Activated CD4-positive, alpha-beta T cell treated with anti-CD3 and anti-CD28 coated beads, Interleukin-2, amount 10 ng/mL, durations not matched to agents 24 days and 14 days (primary cell): Measurements from ENCODE around the gene MON1A. TPM values are rescaled to one million over a fixed set of nuclear protein-coding genes. Genes with fewer than 3 reads are reported as not detected.

Experiments used
- DNase-seq: peaks from one replicate; pipeline ENCODE4 v3.0.0; 2022
- H3K27ac Mint-ChIP-seq: one replicate; pipeline ENCODE4 v1.8.0; 2022; ENCODE audit warnings: mild to moderate bottlenecking, mixed read lengths
- H3K27me3 Mint-ChIP-seq: one replicate; pipeline ENCODE4 v1.8.0; 2022; ENCODE audit warnings: mixed read lengths
- H3K36me3 Mint-ChIP-seq: one replicate; pipeline ENCODE4 v1.8.0; 2022; ENCODE audit warnings: low read depth, mild to moderate bottlenecking, mixed read lengths
- H3K4me1 Mint-ChIP-seq: one replicate; pipeline ENCODE4 v1.8.0; 2021; ENCODE audit warnings: mixed read lengths
- H3K4me3 Mint-ChIP-seq: one replicate; pipeline ENCODE4 v1.8.0; 2022; ENCODE audit warnings: mild to moderate bottlenecking, moderate library complexity, mixed read lengths
- H3K9me3 Mint-ChIP-seq: one replicate; pipeline ENCODE4 v1.8.0; 2021; ENCODE audit warnings: mixed read lengths
- intact Hi-C: fragments of 100-400 bp; cut with micrococcal nuclease; formaldehyde crosslinking; loops from one replicate; pipeline ENCODE4 v1.15.1; 2023
- total RNA-seq: library from RNA; stranded (reverse); gene quantifications from 2 replicates; pipeline ENCODE4 v1.2.3, GENCODE V29; 2022

The MON1A gene
- total RNA-seq, 1 donor from 2014 or later: 15.1 TPM

DNA sequence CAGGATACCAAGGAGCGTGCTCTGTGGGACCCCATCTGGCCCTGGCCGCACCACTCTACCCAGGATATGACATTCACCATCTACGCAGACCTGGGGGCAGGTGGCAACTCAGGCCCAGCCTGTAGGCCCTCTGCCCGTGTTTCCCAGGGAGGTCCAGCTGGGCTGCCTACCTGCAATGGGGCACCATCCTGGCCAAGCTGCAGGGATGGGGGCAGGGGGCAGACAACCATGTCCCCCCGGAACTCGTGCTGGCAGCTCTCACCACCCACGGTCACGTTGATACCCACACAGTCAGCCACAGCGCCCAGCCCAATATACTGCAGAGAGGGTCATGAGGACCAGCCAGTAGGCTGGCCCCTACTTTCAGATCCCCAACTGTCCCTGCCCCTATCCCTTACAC, 33.8 kb downstream of the MON1A start:
- H3K4me3 Mint-ChIP-seq: no peak overlapping the region
- H3K36me3 Mint-ChIP-seq: no peaks in the 10 kb centered on the region
- H3K27me3 Mint-ChIP-seq: no peaks in the 10 kb centered on the region
- no peaks in the 10 kb centered on the region for H3K9me3 Mint-ChIP-seq
- intact Hi-C loops: no loop called here
- no peak overlapping the region for H3K27ac Mint-ChIP-seq
- no peaks in the 10 kb centered on the region for H3K4me1 Mint-ChIP-seq
- no peak for DNase-seq

DNA sequence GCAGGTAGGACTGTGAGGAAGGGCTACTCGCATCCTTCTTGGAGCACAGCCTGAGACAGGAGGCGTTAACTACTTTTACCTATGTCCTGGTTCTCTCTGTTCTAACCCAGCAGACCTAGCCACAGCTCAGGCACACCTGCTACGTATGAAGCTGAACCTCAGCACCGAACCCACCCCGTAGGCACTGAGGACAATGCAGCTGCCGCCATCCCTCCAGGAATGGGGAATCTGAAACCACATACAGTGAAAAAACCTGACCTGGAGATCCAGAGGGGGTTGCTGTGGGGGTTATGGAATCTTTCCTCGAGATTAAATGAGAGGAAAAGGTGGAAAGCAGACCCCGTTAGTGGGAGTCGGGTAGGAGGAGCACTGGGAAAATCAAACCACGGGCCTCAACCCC, 40.3 kb downstream of the MON1A start:
- no peak overlapping the region for H3K4me3 Mint-ChIP-seq
- no peak overlapping the region for H3K27ac Mint-ChIP-seq
- intact Hi-C loops: no loop called here
- no peaks in the 10 kb centered on the region for H3K9me3 Mint-ChIP-seq
- DNase-seq: no peak
- H3K36me3 Mint-ChIP-seq: no peaks in the 10 kb centered on the region
- H3K4me1 Mint-ChIP-seq: no peaks in the 10 kb centered on the region
- H3K27me3 Mint-ChIP-seq: no peaks in the 10 kb centered on the region

DNA sequence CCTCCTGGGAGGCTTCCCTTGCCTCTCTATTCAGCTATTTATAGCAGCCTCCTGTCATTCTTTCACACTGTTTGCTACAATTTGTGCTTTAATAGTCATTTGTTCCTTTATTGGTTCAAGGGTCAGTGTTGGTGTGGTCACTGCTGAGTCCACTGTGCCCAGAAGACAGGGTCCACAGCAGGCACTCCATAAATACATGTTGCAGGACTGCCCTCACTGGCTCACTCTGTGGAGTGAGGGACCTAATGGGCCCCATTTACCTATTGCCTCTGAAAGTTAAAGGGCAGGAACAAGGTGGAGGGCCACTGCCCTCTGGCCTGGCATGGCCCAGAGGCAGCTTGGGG, 42.7 kb downstream of the MON1A start:
- intact Hi-C loops: no loop called here
- no peak for DNase-seq
- no peaks in the 10 kb centered on the region for H3K36me3 Mint-ChIP-seq
- no peak overlapping the region for H3K4me3 Mint-ChIP-seq
- peaks cover under 1% of the 10 kb centered on the region for H3K27me3 Mint-ChIP-seq
- no peaks in the 10 kb centered on the region for H3K9me3 Mint-ChIP-seq
- H3K27ac Mint-ChIP-seq: no peak overlapping the region
- H3K4me1 Mint-ChIP-seq: no peaks in the 10 kb centered on the region

DNA sequence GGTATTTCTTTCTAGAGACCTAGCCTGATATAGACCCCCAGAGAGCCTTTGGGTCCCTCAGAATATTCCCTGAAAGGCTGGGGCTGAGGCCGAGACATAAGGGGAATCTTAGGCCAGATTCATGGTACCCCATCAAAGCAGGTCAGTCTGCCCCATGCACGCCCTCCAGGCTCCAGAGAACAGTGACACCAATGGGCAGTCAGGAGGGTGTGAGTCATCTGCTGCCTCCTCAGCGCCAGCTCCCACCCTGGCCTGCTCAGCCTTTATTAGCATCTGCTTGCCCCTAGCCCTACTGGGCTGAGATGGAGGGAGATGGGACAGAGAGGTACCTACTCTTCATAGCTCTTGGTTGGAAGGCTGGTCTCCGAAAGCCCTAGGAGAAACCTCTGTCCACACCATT, 45.6 kb downstream of the MON1A start:
- intact Hi-C loops: no loop called here
- Mint-ChIP-seq H3K27me3 (peaks cover 2% of the 10 kb centered on the region), H3K36me3 (no peaks in the 10 kb centered on the region), H3K9me3 (no peaks in the 10 kb centered on the region), H3K4me1 (no peaks in the 10 kb centered on the region), H3K27ac (no peak overlapping the region), H3K4me3 (no peak overlapping the region)
- DNase-seq: no peak

DNA sequence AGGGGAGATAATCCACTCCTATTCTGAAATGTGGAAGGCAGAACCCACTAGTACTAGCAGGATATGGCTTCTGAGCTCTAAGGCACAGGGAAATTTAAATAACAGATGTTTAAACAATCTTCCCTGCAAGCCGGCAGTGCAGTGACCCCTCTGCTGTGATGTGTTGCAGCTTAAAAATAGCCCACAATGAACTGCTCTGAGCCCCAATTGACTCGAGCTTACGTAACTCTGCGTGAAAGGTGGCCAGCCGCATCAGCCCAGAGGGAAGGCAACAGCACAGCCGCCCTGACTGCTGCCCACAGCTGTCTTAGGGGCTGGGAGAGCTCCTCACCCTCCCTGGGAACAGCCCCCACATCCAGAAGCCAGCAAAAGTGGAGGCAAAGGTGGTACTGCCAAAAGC, 47.4 kb downstream of the MON1A start:
- intact Hi-C loops: no loop called here
- Mint-ChIP-seq H3K4me1 (no peaks in the 10 kb centered on the region), H3K27ac (no peak overlapping the region), H3K9me3 (no peaks in the 10 kb centered on the region), H3K27me3 (peaks cover 2% of the 10 kb centered on the region), H3K4me3 (no peak overlapping the region), H3K36me3 (no peaks in the 10 kb centered on the region)
- DNase-seq: no peak

DNA sequence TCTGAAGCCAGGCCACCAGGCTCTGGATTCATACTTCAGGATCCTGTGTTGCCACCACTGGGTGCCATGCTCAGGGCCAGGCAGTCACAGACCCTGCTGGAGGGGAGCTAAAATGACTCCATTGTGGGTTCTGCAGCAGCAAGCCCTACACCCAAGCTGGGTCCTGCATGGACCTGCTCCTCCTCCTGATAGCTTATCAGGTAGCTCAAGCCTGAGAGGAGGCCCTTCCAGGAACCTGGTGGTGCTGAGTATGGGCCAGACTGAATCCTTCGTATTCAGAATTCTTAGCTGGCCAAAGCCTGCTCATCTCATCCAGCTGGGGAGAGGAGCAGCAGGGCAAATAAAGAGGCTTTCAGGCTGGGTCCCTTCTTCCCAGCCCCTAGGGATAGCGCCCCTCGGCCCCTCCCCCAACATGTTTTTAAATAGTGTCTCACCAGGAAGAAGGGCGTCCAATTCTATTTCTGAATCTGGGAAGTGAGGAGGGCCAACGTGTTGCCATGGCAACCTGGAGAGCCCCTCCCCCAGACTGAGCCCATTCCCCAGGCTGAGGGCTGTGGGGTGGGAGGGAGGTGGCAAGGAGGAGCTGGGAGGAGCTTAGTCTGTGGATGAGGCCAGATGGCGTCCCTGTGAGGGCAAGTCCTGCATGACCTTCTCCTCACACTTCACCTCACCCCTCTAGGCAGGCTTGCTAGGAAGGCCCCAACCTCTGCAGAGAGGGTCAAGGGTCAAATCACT, 48.9 kb downstream of the MON1A start:
- Mint-ChIP-seq H3K27me3 (peaks cover 2% of the 10 kb centered on the region), H3K36me3 (no peaks in the 10 kb centered on the region), H3K9me3 (no peaks in the 10 kb centered on the region), H3K27ac (no peak overlapping the region), H3K4me3 (no peak overlapping the region), H3K4me1 (no peaks in the 10 kb centered on the region)
- intact Hi-C loops: no loop called here
- DNase-seq: no peak

DNA sequence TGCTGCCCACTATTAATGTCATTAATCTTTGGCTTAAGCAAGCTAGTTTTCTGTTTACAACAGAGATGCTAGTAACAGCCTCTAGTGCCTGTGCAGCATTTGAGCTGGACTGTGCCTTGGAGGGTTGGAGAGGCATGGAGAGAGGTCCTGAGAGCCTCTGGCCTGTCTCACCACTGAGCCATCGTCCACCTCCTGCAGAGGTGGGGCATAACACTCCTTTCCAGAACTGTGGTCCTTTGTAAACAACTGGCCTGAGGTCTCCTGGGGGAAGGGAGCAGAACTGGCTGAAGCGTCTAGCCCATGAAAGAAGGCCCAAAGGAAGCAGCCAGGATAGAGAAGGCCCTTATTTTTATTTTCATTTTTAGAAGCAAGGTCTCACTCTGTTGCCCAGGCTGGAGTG, 49.9 kb downstream of the MON1A start:
- Mint-ChIP-seq H3K9me3 (no peaks in the 10 kb centered on the region), H3K4me1 (no peaks in the 10 kb centered on the region), H3K4me3 (no peak overlapping the region), H3K27me3 (peaks cover 2% of the 10 kb centered on the region), H3K36me3 (no peaks in the 10 kb centered on the region), H3K27ac (no peak overlapping the region)
- no peak for DNase-seq
- intact Hi-C loops: no loop called here

DNA sequence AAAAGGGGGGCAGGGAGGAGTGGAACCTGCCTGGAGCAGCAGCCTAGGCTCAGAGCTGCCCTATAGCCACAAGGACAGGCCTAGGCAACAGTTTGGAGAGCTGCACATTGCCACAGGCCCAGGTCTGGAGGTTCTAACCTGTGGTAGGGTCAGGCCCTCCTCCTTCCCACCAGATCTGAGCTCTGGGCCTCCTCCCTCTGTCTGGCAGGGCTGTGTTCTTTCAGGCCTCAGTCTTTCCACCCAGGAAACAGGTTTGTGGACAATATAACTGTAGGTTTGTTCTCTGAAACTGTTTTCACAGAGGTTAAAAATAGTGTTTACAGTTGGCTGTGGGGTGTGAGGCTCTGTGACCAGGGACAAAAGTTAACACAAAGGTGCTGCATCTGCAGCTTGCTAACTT, 50.9 kb downstream of the MON1A start:
- no peak overlapping the region for H3K27ac Mint-ChIP-seq
- DNase-seq: no peak
- no peaks in the 10 kb centered on the region for H3K36me3 Mint-ChIP-seq
- no peaks in the 10 kb centered on the region for H3K9me3 Mint-ChIP-seq
- H3K27me3 Mint-ChIP-seq: peaks cover 2% of the 10 kb centered on the region
- no peaks in the 10 kb centered on the region for H3K4me1 Mint-ChIP-seq
- intact Hi-C loops: no loop called here
- no peak overlapping the region for H3K4me3 Mint-ChIP-seq

DNA sequence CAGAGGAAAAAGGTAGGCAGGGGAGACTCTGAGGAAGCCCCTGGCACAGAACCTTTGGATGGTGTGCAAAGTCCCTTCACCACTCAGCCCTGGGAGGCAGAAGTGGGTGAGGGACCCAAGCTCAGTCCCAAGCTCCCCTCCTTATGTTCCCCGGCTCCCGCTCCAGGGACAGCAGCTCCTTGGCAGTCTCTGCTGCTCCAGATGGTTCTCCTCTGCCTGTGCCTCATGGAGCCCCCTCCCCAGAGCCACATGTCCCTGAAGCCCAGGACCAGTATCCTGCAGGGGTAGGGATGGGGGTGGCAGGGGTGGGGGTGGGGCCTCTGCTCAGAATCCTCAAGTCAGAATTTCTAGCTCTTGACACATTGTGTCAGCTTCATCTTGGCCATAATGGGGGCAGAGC, 51.9 kb downstream of the MON1A start:
- Mint-ChIP-seq H3K27ac (no peak overlapping the region), H3K4me1 (no peaks in the 10 kb centered on the region), H3K9me3 (no peaks in the 10 kb centered on the region), H3K36me3 (no peaks in the 10 kb centered on the region), H3K27me3 (peaks cover 2% of the 10 kb centered on the region), H3K4me3 (no peak overlapping the region)
- DNase-seq: no peak
- intact Hi-C loops: no loop called here

DNA sequence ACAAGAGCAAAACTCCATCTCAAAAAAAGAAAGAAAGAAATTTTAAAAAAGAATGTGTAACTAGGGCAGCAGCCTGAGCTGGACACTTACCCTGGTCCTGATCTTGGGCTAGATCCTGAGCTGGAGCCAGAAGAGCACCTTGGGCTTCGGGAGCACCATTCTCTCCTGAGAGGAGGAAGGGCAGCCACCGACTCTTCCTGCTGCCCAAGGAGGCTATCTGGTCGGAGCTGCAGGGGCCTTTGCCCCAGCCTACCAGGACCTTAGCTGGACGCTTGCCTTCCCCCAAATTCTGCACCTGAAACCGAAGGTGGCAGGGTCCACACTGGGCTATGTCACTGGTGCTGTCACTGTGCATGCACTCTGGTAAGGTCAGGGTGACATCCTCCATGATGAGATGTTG, 53.0 kb downstream of the MON1A start:
- intact Hi-C loops: no loop called here
- H3K27me3 Mint-ChIP-seq: peaks cover 8% of the 10 kb centered on the region
- no peaks in the 10 kb centered on the region for H3K36me3 Mint-ChIP-seq
- H3K4me3 Mint-ChIP-seq: no peak overlapping the region
- no peaks in the 10 kb centered on the region for H3K4me1 Mint-ChIP-seq
- no peak for DNase-seq
- no peaks in the 10 kb centered on the region for H3K9me3 Mint-ChIP-seq
- H3K27ac Mint-ChIP-seq: no peak overlapping the region

DNA sequence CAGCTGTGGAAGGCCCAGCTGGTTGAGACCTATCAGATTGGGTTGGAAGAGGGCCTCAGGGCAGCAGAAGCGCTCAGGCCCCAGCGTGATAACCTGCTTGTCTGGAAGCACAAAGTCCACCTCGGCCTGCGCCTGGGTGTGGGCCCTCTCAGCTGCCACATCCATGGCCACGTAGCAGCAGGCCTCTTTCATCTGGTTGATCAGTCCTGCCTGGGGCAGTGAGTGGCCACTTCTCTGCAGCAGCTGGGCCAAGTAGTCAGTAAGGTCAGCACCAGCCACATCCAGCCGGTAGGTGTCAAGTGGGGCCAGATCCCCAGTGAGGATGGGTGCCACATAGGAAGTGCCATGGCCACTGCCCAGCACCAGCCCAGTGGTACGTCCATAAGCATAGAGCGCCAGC, 56.0 kb downstream of the MON1A start:
- no peak for DNase-seq
- intact Hi-C loops: no loop called here
- no peaks in the 10 kb centered on the region for H3K4me1 Mint-ChIP-seq
- peaks cover 23% of the 10 kb centered on the region for H3K27me3 Mint-ChIP-seq
- no peak overlapping the region for H3K4me3 Mint-ChIP-seq
- H3K36me3 Mint-ChIP-seq: no peaks in the 10 kb centered on the region
- no peaks in the 10 kb centered on the region for H3K9me3 Mint-ChIP-seq
- H3K27ac Mint-ChIP-seq: no peak overlapping the region

DNA sequence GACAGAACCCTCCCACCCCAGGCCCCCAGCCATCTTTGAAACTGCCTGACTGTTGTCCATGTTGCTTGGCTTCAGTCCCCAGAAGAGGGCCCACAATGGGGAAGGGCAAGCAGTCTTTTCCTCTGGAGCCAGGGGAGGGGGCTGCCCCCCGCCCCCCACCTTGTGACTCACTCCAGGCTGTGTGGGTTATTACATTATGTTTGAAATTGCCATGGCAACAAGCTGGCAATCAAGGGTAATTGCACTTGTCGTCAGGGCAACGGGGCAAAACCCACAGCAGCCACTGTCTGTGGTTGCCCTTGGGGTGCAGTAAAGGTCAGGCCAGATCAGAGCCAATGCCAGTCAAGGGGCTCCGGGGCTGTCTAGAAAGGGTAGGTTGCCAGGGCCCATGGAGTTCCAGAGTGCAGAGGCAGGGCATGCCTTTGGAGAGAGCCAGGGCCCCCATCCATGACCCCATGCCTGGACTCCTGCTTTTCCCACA, 56.8 kb downstream of the MON1A start:
- Mint-ChIP-seq H3K36me3 (no peaks in the 10 kb centered on the region), H3K27me3 (peaks cover 31% of the 10 kb centered on the region), H3K4me1 (no peaks in the 10 kb centered on the region), H3K9me3 (no peaks in the 10 kb centered on the region), H3K4me3 (no peak overlapping the region), H3K27ac (no peak overlapping the region)
- no peak for DNase-seq
- intact Hi-C loops: no loop called here

DNA sequence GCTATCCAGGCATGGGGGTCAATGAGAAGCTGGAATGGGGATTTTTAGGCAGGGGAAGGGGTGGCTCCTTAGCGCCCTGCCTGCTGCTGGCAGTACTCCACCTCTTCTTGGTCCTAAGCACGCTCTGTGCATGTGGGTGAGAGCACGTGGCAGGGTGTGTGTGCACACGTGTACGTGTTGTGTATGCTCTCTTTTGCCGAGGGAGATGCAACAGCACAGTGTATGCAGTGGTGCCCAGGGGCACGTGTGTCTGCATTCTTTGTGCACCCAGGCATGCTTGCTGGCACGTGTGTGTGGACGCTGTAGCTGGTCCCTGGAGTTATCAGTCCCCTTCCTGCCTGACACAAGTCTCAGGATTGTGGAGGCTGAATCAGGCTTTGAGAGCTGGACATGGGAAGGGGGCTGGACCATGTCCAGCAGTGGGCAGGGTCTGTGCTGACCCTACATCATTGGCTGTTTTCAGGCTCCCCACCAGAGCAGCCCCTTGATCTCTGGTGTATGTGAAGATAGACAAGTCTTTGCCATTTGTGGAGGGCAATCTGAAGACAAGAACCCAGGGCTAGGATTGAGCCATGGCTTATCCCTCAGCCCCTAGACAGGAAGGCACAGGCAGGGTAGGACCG, 58.0 kb downstream of the MON1A start:
- no peak overlapping the region for H3K27ac Mint-ChIP-seq
- no peaks in the 10 kb centered on the region for H3K9me3 Mint-ChIP-seq
- peaks cover 41% of the 10 kb centered on the region for H3K27me3 Mint-ChIP-seq
- no peak for DNase-seq
- H3K4me3 Mint-ChIP-seq: no peak overlapping the region
- intact Hi-C loops: no loop called here
- no peaks in the 10 kb centered on the region for H3K36me3 Mint-ChIP-seq
- no peaks in the 10 kb centered on the region for H3K4me1 Mint-ChIP-seq

DNA sequence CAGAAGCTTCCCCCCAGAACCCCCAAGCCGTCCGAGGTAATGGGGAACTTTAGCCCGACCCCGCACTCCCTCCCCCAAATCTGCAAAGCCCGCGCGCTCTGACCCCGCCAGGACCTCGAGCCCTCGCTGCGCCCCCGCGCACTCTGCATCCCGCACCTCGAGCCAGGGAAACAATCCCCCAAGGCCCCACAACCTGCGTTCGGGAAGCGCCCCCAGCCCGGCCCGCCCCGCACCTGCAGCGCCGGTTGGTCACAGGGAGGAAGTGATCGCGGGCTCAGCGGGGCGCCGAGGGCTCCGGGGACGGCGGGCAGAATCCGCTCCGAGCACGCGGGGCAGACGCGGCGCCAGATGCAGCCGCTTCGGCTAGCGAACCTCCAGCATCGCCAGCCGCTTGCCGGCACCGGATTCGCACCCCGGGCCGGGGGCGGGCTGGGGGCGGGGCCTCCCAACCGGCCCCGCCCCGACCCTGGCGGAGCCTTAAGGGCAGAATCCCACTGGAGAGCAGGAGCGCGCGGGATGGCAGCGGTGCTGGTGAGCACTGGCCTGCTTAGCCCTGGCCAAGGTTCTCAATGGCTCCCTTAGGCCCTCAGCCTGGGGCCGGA, 60.0 kb downstream of the MON1A start, which contains the start of gene CAMKV:
TSS of gene CAMKV (minus strand) at position 382 of the 602 bp plus-strand sequence. CDS start 7,518 bp downstream, outside the sequence.
- H3K36me3 Mint-ChIP-seq: no peaks in the 10 kb centered on the region
- no peaks in the 10 kb centered on the region for H3K9me3 Mint-ChIP-seq
- H3K27me3 Mint-ChIP-seq: peaks cover 47% of the 10 kb centered on the region
- intact Hi-C loops: loop anchor here (1.0 kb wide), 1 partner anchor 13 kb away; the partner anchor contains the start of gene TRAIP
- H3K27ac Mint-ChIP-seq: no peak within 1 kb of the TSS
- peak; percentile 79 for DNase-seq
- H3K4me1 Mint-ChIP-seq: no peaks in the 10 kb centered on the region
- peak within 1 kb of the TSS; percentile 49 for H3K4me3 Mint-ChIP-seq
